Transverse colon (tissue), 4 donors: Measurements from ENCODE around the gene PNCK.

Source experiments
- CTCF ChIP-seq, 5 experiments: fragments of 200-600 bp in 3 of 5; fragments of 450-650 bp in 2 of 5; sonication (generic) in 3 of 5; IDR thresholded peaks; 1 replicate in 2 of 5; 2 replicates in 3 of 5; pipeline ENCODE4 v1.5.1; 2016 to 2017; ENCODE audit warnings: antibody characterized with exemption in 5 of 5, inconsistent platforms in 3 of 5, mild to moderate bottlenecking in 2 of 5, moderate library complexity in 1 of 5
- EP300 ChIP-seq: sonication (generic); formaldehyde crosslinking; IDR thresholded peaks from one replicate; pipeline ENCODE4 v1.6.1; 2017; ENCODE audit warnings: antibody characterized with exemption, low read depth
- POLR2A ChIP-seq: fragments of 450-650 bp; IDR thresholded peaks from one replicate; pipeline ENCODE4 v1.6.1; 2016; ENCODE audit warnings: antibody characterized with exemption, mild to moderate bottlenecking, moderate library complexity
- POLR2AphosphoS5 ChIP-seq, 3 donors: sonication (generic); formaldehyde crosslinking; IDR thresholded peaks; one replicate each; pipeline ENCODE4 v1.6.1; 2016; ENCODE audit warnings: antibody characterized with exemption in 3 of 3

DNA sequence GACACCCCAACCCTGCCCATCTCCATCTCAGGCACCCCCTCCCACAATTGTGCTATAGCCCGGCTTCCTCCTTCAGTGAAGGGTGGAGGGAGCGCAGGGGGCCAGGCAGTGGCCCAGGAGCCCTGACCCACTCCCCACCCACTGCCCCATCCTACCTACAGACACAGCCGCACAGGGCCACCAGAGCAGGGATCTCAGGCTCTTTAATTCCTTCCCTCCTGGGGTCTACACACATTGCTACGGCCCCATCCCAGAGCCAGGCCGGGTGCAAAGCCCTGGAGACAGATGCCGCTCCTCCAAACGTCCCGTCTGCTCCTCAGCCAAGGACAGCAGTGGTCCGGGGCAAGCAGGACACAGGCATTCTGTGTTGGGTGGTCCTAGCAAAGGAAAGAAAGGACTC lies 39.4 kb downstream of the PNCK start:
- TF ChIP-seq CTCF (IDR thresholded peaks at IDR 0.05) = no peak
- TF ChIP-seq POLR2AphosphoS5 (IDR thresholded peaks at IDR 0.05) = no peak
- no peak for TF ChIP-seq POLR2A
- TF ChIP-seq EP300 = no peak
